OCI-LY7 (cell line): ENCODE results near the gene BHLHA15. TPM values are rescaled to one million over a fixed set of nuclear protein-coding genes. Genes with fewer than 3 reads are reported as not detected.

Experiments
- BruUV-seq: library from RNA; stranded (reverse); fragments of 400-500 nt; replicated peaks from 2 replicates; lab custom pipeline; 2021; lab: Mats Ljungman, UMichigan
- CTCF ChIA-PET: fragments of 300-600 bp; sonication (Branson Sonifier 250); formaldehyde crosslinking; loops from one replicate; lab custom pipeline; 2022; ENCODE audit warnings: antibody characterized with exemption; ENCODE audit not compliant: unreplicated experiment; lab: Charles Lee
- POLR2A ChIA-PET: fragments of 300-600 bp; sonication (Branson Sonifier 250); formaldehyde crosslinking; loops from one replicate; lab custom pipeline; 2022; ENCODE audit warnings: antibody characterized with exemption; lab: Charles Lee
- DNase-seq: peaks from one replicate; pipeline ENCODE4 v3.0.0-alpha.2; 2015; ENCODE audit warnings: low spot score
- H2AFZ ChIP-seq: fragments of 200-600 bp; sonication (generic), shearing (Covaris generic); 2 replicates; pipeline ENCODE4 v1.6.1; 2014; ENCODE audit warnings: mild to moderate bottlenecking, antibody characterized with exemption, low read length, moderate library complexity
- H3K27ac ChIP-seq: fragments of 200-600 bp; sonication (generic); 2 replicates; pipeline ENCODE4 v1.5.1; 2014; ENCODE audit warnings: mixed run types, low read depth, mild to moderate bottlenecking, moderate library complexity, low read length, inconsistent platforms; ENCODE audit not compliant: poor library complexity, severe bottlenecking
- H3K36me3 ChIP-seq: fragments of 200-600 bp; sonication (generic); 2 replicates; pipeline ENCODE4 v1.6.1; 2014; ENCODE audit warnings: mild to moderate bottlenecking, antibody characterized with exemption, low read length, moderate library complexity, mixed read lengths; ENCODE audit not compliant: insufficient read depth
- H3K4me1 ChIP-seq: fragments of 200-600 bp; sonication (generic); 2 replicates; pipeline ENCODE4 v1.5.1; 2014; ENCODE audit warnings: mild to moderate bottlenecking, low read length; ENCODE audit not compliant: insufficient read depth, poor library complexity, severe bottlenecking
- H3K4me2 ChIP-seq: fragments of 200-600 bp; sonication (generic); 2 replicates; pipeline ENCODE4 v1.6.1; 2014; ENCODE audit warnings: mild to moderate bottlenecking, low read length
- H3K4me3 ChIP-seq: fragments of 200-600 bp; sonication (generic); 2 replicates; pipeline ENCODE4 v1.5.1; 2014; ENCODE audit warnings: mild to moderate bottlenecking, low read depth, low read length; ENCODE audit not compliant: poor library complexity, severe bottlenecking
- H3K79me2 ChIP-seq: fragments of 200-600 bp; sonication (generic); 2 replicates; pipeline ENCODE4 v1.6.1; 2016; ENCODE audit warnings: low read depth, mild to moderate bottlenecking, low read length, moderate library complexity, mixed read lengths; ENCODE audit not compliant: insufficient read depth
- H3K9me2 ChIP-seq: fragments of 200-600 bp; sonication (generic); 2 replicates; pipeline ENCODE4 v1.6.1; 2016; ENCODE audit warnings: mild to moderate bottlenecking, low read length, mixed read lengths; ENCODE audit not compliant: insufficient read depth
- H3K9me3 ChIP-seq: fragments of 200-600 bp; sonication (generic); 2 replicates; pipeline ENCODE4 v1.6.1; 2014; ENCODE audit warnings: mild to moderate bottlenecking, mixed run types, low read length, mixed read lengths
- H4K20me1 ChIP-seq: fragments of 200-600 bp; sonication (generic); 2 replicates; pipeline ENCODE4 v1.6.1; 2014; ENCODE audit warnings: mild to moderate bottlenecking, antibody characterized with exemption, low read length, moderate library complexity, mixed read lengths; ENCODE audit not compliant: insufficient read depth
- CTCF ChIP-seq: fragments of 200-600 bp; sonication (generic); conservative IDR thresholded peaks from 2 replicates; pipeline ENCODE4 v1.5.1; 2014; ENCODE audit warnings: mild to moderate bottlenecking, antibody characterized with exemption, low read length, moderate library complexity, mixed read lengths
- EZH2phosphoT487 ChIP-seq: fragments of 200-600 bp; sonication (generic); IDR thresholded peaks from 2 replicates; pipeline ENCODE4 v1.6.1; 2018; ENCODE audit warnings: low read depth, borderline replicate concordance, mild to moderate bottlenecking, mixed run types, antibody characterized with exemption, low read length, moderate library complexity, mixed read lengths
- intact Hi-C: fragments of 100-400 bp; cut with micrococcal nuclease; formaldehyde crosslinking; loops from one replicate; pipeline ENCODE4 v1.10.0; 2022; ENCODE audit not compliant: unreplicated experiment
- total RNA-seq, 2 experiments: library from RNA; depleted of rRNA in 1 of 2; stranded (reverse); fragments of >200 nt in 1 of 2; shearing (Covaris generic) in 1 of 2; gene quantifications; 2 replicates each; pipeline ENCODE4 v1.2.3, GENCODE V29; 2014 to 2022

BHLHA15 gene
- total RNA-seq, 2 experiments from 2014 or later, result 0.69 to 4.3 TPM

DNA sequence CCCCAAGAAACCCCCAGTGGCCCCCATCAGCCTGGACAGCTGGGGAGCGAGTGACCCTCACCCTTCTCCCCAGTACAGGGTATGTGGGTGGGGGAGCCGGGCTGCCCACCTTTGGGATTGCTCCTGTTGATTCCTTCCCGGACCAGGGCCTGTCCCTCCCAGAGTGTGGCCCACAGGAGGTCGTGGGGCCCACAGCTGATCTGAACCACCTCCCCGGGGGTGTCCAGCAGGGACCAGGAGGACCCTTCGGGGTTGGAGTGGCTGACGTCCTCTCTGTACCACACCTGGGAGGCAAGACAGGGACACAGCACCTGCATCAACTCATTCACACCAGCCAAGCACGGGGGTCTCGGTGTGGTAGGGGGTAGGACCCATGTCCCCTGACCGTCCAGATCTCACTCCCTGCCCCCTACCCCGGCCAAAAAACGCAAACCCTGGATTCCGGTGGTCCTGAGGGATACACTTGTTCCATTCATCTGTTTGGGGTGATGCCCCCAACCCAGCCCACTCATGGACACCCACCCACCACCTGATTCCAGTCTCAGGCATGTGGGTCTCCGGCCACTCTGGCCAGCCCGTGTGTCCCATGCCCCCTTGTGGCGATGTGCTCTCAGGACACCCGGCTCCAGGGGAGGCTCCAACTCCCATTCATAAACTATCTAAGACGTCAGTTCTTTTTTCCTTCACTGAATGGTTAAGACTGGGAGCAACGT, 29.9 kb downstream of the BHLHA15 start:
- Histone ChIP-seq H3K27ac (no peak overlapping the region), H3K9me2 (no peaks in the 10 kb centered on the region), H4K20me1 (no peaks in the 10 kb centered on the region), H3K36me3 (peaks cover 7% of the 10 kb centered on the region; the same call in 1 of the 2 replicates), H3K79me2 (no peaks in the 10 kb centered on the region), H3K4me1 (no peaks in the 10 kb centered on the region), H3K4me2 (no peak overlapping the region), H3K4me3 (no peak overlapping the region), H3K9me3 (no peaks in the 10 kb centered on the region), H2AFZ (no peak overlapping the region)
- ChIA-PET CTCF (no interaction called here), POLR2A (no interaction called here)
- intact Hi-C loops, result loop anchor here (1.0 to 5.0 kb wide), 3 partner anchors 74 to 220 kb away; partner anchors contain the start of gene LMTK2
- no TSS peak for BruUV-seq
- peak; percentile 66 for DNase-seq
- TF ChIP-seq EZH2phosphoT487 (no peak), CTCF (peak; percentile 82)

DNA sequence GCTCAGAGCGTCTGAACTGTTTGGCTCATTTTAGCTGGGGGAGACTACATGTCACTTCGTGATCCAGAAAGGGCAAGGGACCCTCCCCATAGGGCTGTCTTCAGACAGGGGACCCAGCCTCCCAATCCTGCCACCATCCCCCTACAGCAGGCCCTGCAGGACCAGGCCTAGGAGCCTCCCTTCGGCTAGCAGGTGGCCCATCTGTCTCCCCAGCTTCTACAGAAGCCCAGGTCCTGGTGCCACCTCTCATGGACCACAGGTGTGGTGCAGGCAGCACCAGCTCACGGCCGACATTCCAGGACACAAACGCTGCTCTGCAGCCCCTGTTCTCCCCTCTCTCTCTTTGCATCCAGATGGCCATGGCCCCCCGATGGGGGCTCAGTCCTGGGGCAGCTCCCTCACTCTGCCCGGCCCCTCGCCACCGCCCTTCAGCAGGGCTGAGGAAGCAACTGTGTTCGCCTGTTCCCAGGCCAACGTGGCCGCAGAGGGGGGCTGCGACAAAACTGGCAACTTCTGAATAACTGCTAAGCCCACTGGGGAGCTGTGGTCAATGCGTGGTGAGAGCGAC, 30.5 kb downstream of the BHLHA15 start:
- no TSS peak for BruUV-seq
- TF ChIP-seq EZH2phosphoT487 (no peak), CTCF (no peak)
- no peaks in the 10 kb centered on the region for H3K79me2 ChIP-seq
- H3K4me3 ChIP-seq, result no peak overlapping the region
- no peak overlapping the region for H2AFZ ChIP-seq
- H3K9me2 ChIP-seq, result no peaks in the 10 kb centered on the region
- CTCF ChIA-PET, result no interaction called here
- intact Hi-C loops, result loop anchor here (1.0 to 5.0 kb wide), 3 partner anchors 74 to 220 kb away; partner anchors contain the start of gene LMTK2
- H3K27ac ChIP-seq, result no peak overlapping the region
- H3K36me3 ChIP-seq, result peaks cover 7% of the 10 kb centered on the region; the same call in 1 of the 2 replicates
- H3K4me1 ChIP-seq, result no peaks in the 10 kb centered on the region
- POLR2A ChIA-PET, result no interaction called here
- no peak for DNase-seq
- no peaks in the 10 kb centered on the region for H3K9me3 ChIP-seq
- H3K4me2 ChIP-seq, result no peak overlapping the region
- no peaks in the 10 kb centered on the region for H4K20me1 ChIP-seq

DNA sequence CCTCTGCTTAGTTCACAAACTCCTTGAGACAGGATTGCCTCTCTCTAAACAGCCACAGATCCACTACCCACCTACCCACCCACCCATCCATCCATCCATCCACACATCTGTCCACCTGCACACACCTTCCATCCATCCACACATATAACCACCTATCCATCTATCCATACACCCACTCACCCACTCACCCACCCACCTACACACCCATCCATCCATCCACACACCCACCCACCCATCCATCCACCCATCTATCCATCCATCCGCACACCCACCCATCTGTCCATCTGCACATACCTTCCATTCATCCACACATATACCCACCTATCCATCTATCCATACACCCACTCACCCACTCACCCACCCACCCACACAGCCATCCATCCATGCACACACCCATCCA, 31.1 kb downstream of the BHLHA15 start:
- ChIA-PET POLR2A (no interaction called here), CTCF (no interaction called here)
- H4K20me1 ChIP-seq, result no peaks in the 10 kb centered on the region
- intact Hi-C loops, result loop anchor here (5.0 kb wide), 1 partner anchor 75 kb away; no protein-coding TSS in a partner anchor
- H3K36me3 ChIP-seq, result peaks cover 7% of the 10 kb centered on the region; the same call in 1 of the 2 replicates
- H3K4me1 ChIP-seq, result no peaks in the 10 kb centered on the region
- no peak overlapping the region for H3K4me2 ChIP-seq
- H3K9me2 ChIP-seq, result no peaks in the 10 kb centered on the region
- no peak overlapping the region for H2AFZ ChIP-seq
- TF ChIP-seq EZH2phosphoT487 (no peak), CTCF (no peak)
- DNase-seq, result no peak
- BruUV-seq, result no TSS peak
- no peaks in the 10 kb centered on the region for H3K9me3 ChIP-seq
- no peak overlapping the region for H3K27ac ChIP-seq
- H3K79me2 ChIP-seq, result no peaks in the 10 kb centered on the region
- no peak overlapping the region for H3K4me3 ChIP-seq
